Measurements from ENCODE around the gene EEF1AKMT1. TPM values are rescaled to one million over a fixed set of nuclear protein-coding genes. Genes with fewer than 3 reads are reported as not detected.

The EEF1AKMT1 gene
- total and polyA plus RNA-seq, 11 donors = 4.5 to 10.2 (median 8.7) TPM

GRCh38 chr13:20686167-20686566, 87.6 kb downstream of the EEF1AKMT1 start:
- Histone ChIP-seq H3K27me3 (no peaks in the 10 kb centered on the region), H3K4me1 (peaks cover 0 to 3% (median 0%) of the 10 kb centered on the region in 12 donors), H3K9me3 (no peaks in the 10 kb centered on the region), H3K4me3 (no peak overlapping the region), H3K36me3 (peaks cover 0 to 18% (median 3%) of the 10 kb centered on the region in 9 donors), H3K27ac (no peak overlapping the region)
- TF ChIP-seq POLR2A (IDR thresholded peaks at IDR 0.05) (no peak), CTCF (IDR thresholded peaks at IDR 0.05) (no peak)
- no peak for ATAC-seq
- no peak for DNase-seq
- intact Hi-C loops (cut with DNase I) = no loop called here
- WGBS, 4 donors = 67 to 88% (median 78%) methylated on average over 1 of the region's 1 CpG

GRCh38 chr13:20685092-20685491, 88.7 kb downstream of the EEF1AKMT1 start:
- Histone ChIP-seq H3K9me3 (no peaks in the 10 kb centered on the region), H3K36me3 (peaks cover 0 to 10% (median 0%) of the 10 kb centered on the region in 9 donors), H3K27ac (no peak overlapping the region), H3K27me3 (no peaks in the 10 kb centered on the region), H3K4me1 (peaks cover 0 to 3% (median 0%) of the 10 kb centered on the region in 12 donors), H3K4me3 (no peak overlapping the region)
- intact Hi-C loops (cut with DNase I) = no loop called here
- no peak for DNase-seq
- WGBS, 4 donors = 75 to 90% (median 85%) methylated on average over 6 of the region's 6 CpGs
- ATAC-seq = no peak
- no peak for TF ChIP-seq CTCF (IDR thresholded peaks at IDR 0.05)
- no peak for TF ChIP-seq POLR2A (IDR thresholded peaks at IDR 0.05)

GRCh38 chr13:20684546-20684945, 89.2 kb downstream of the EEF1AKMT1 start:
- intact Hi-C loops (cut with DNase I) = no loop called here
- H3K27me3 ChIP-seq = no peaks in the 10 kb centered on the region
- peaks cover 0 to 10% (median 0%) of the 10 kb centered on the region in 9 donors for H3K36me3 ChIP-seq
- no peak overlapping the region for H3K4me3 ChIP-seq
- TF ChIP-seq CTCF (IDR thresholded peaks at IDR 0.05) (no peak), POLR2A (IDR thresholded peaks at IDR 0.05) (no peak)
- no peaks in the 10 kb centered on the region for H3K9me3 ChIP-seq
- peaks cover 0 to 3% (median 0%) of the 10 kb centered on the region in 12 donors for H3K4me1 ChIP-seq
- WGBS, 4 donors = 79 to 90% (median 87%) methylated on average over 17 to 18 of the region's 18 CpGs
- ATAC-seq (no peak), DNase-seq (no peak)
- no peak overlapping the region for H3K27ac ChIP-seq

GRCh38 chr13:20684041-20684440, 89.7 kb downstream of the EEF1AKMT1 start:
- Histone ChIP-seq H3K4me1 (peaks cover 0 to 3% (median 0%) of the 10 kb centered on the region in 12 donors), H3K9me3 (no peaks in the 10 kb centered on the region), H3K27ac (no peak overlapping the region), H3K4me3 (no peak overlapping the region), H3K36me3 (peaks cover 0 to 7% (median 0%) of the 10 kb centered on the region in 9 donors), H3K27me3 (no peaks in the 10 kb centered on the region)
- DNase-seq (no peak), ATAC-seq (no peak)
- intact Hi-C loops (cut with DNase I) = no loop called here
- WGBS, 4 donors = 81 to 92% (median 86%) methylated on average over 4 of the region's 4 CpGs
- TF ChIP-seq POLR2A (IDR thresholded peaks at IDR 0.05) = no peak
- TF ChIP-seq CTCF (IDR thresholded peaks at IDR 0.05) = no peak

Measured in heart left ventricle (tissue), 16 donors.